GM19397 (cell line): ENCODE measurements around the gene MSH3.
"Not testable (repeated sequence)": the region's sequence is repeated elsewhere in the genome, so short reads cannot be mapped to it uniquely, and the experiment has no call there.

Experiments used
- ATAC-seq: cut with Tn5 transposase; IDR thresholded peaks from one replicate; pipeline ENCODE4 v1.9.1; 2021; ENCODE audit warnings: mild to moderate bottlenecking, moderate library complexity; ENCODE audit not compliant: unreplicated experiment

Gene MSH3

GRCh38 chr5:80841026-80841797 is 186.8 kb downstream of the MSH3 start:
- ATAC-seq, result not testable (repeated sequence)

- ATAC-seq, result not testable (repeated sequence)
These were observed 192.0 kb downstream of the MSH3 start for GRCh38 chr5:80846422-80846821.

- ATAC-seq, result not testable (repeated sequence)
These were observed 195.7 kb downstream of the MSH3 start for GRCh38 chr5:80850168-80850567.

- ATAC-seq, result no peak
These were observed 198.1 kb downstream of the MSH3 start for GRCh38 chr5:80852331-80853245.

- no peak for ATAC-seq
These were observed 199.0 kb downstream of the MSH3 start for GRCh38 chr5:80853413-80853812.

- no peak for ATAC-seq
These were observed 200.1 kb downstream of the MSH3 start for GRCh38 chr5:80854583-80854982.

- ATAC-seq, result no peak
These were observed 206.6 kb downstream of the MSH3 start for GRCh38 chr5:80860924-80861613.

- no peak for ATAC-seq
These were observed 209.3 kb downstream of the MSH3 start for GRCh38 chr5:80863708-80864107.

- no peak for ATAC-seq
These were observed 209.7 kb downstream of the MSH3 start for GRCh38 chr5:80864109-80864508.

- no peak for ATAC-seq
These were observed 210.4 kb downstream of the MSH3 start for GRCh38 chr5:80864706-80865435.

GRCh38 chr5:80865551-80865950 is 211.1 kb downstream of the MSH3 start:
- ATAC-seq, result no peak

- ATAC-seq, result no peak
These were observed 211.9 kb downstream of the MSH3 start for GRCh38 chr5:80866371-80866770.

- no peak for ATAC-seq
These were observed 212.8 kb downstream of the MSH3 start for GRCh38 chr5:80867233-80867632.

GRCh38 chr5:80870442-80870841 is 216.0 kb downstream of the MSH3 start:
- no peak for ATAC-seq

GRCh38 chr5:80871541-80871961 is 217.1 kb downstream of the MSH3 start:
- no peak for ATAC-seq

GRCh38 chr5:80874162-80874561 is 219.7 kb downstream of the MSH3 start:
- ATAC-seq, result no peak

- ATAC-seq, result no peak
These were observed 223.1 kb downstream of the MSH3 start for GRCh38 chr5:80877592-80877991.

GRCh38 chr5:80881726-80882125 is 227.3 kb downstream of the MSH3 start:
- no peak for ATAC-seq

GRCh38 chr5:80883390-80883789 is 228.9 kb downstream of the MSH3 start:
- not testable (repeated sequence) for ATAC-seq

GRCh38 chr5:80884086-80884813 is 229.8 kb downstream of the MSH3 start:
- ATAC-seq, result no peak
